Measurements from ENCODE around the gene SLC16A4. TPM values are rescaled to one million over a fixed set of nuclear protein-coding genes. Genes with fewer than 3 reads are reported as not detected.

The SLC16A4 gene
- total RNA-seq, 1 donor from 2014 or later, result 17.0 TPM

DNA sequence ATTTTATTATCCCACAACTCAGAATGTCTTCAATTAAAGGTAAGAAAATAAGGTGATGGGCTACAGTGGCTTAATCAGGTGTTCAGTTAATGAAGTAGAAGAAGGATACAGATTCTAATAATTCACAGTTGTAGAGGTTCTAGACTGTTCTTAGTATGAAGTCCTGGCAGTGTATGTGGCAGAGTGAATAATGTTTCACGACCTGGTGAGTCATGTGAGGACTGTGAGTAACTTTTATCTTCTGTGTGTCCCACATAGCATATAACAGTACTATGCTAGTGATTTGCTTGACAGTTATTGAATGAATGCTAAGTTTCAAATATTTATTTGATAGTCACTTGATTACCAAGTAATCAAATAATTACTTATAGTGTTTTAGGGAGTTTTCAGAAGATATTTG, 20.0 kb downstream of the SLC16A4 start:
- Mint-ChIP-seq H3K4me1 (ENCODE audit: low read depth) (peaks cover 9% of the 10 kb centered on the region), H3K27me3 (ENCODE audit: low read depth) (no peaks in the 10 kb centered on the region), H3K36me3 (ENCODE audit: low read depth) (peaks cover 7% of the 10 kb centered on the region), H3K27ac (ENCODE audit: unreplicated experiment) (peak overlapping the region; percentile 30), H3K4me3 (ENCODE audit: unreplicated experiment) (no peak overlapping the region), H3K9me3 (ENCODE audit: low read depth) (no peaks in the 10 kb centered on the region)
- TF ChIP-seq, protein P1, sequence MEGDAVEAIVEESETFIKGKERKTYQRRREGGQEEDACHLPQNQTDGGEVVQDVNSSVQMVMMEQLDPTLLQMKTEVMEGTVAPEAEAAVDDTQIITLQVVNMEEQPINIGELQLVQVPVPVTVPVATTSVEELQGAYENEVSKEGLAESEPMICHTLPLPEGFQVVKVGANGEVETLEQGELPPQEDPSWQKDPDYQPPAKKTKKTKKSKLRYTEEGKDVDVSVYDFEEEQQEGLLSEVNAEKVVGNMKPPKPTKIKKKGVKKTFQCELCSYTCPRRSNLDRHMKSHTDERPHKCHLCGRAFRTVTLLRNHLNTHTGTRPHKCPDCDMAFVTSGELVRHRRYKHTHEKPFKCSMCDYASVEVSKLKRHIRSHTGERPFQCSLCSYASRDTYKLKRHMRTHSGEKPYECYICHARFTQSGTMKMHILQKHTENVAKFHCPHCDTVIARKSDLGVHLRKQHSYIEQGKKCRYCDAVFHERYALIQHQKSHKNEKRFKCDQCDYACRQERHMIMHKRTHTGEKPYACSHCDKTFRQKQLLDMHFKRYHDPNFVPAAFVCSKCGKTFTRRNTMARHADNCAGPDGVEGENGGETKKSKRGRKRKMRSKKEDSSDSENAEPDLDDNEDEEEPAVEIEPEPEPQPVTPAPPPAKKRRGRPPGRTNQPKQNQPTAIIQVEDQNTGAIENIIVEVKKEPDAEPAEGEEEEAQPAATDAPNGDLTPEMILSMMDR (IDR thresholded peaks at IDR 0.05), result no peak
- DNase-seq (ENCODE audit: low spot score), result no peak

DNA sequence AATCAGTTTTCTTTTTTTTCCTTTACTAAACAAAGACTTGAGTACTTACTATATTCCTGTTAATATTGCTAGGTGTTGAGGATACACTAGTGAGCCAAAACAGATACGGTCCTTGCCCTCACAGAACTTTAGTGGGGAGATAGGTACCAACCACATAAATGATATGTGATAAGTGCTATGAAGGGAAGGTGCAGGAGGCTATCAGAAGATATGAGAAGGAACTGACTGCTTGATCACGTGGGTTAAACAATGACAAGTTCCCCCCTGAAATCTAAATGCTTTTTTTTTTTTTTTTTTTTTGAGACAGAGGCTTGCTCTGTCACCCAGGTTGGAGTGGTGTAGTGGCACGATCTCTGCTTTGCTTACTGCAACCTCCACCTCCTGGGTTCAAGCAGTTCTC, 26.6 kb downstream of the SLC16A4 start:
- no peaks in the 10 kb centered on the region for H3K9me3 Mint-ChIP-seq (ENCODE audit: low read depth)

DNA sequence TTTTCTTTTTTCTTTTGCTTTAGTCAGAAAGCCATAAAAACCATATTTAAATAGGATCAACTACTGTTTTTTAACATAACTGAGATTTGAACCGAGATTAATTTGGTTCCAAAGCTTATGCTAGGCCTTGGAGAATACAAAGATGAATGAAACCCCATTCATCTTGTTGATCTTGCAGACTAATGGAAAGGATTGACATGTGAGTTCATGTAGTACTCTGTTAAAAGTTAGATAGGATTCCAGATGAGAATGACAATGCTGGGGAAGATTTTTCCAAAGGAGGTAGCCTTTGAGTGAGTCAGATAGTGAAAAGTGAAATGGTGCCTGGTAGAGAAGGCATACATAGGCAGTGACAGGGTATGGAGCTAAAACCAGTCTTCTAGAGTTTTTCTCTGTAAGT, 29.0 kb downstream of the SLC16A4 start:
- H3K4me3 Mint-ChIP-seq (ENCODE audit: unreplicated experiment), result no peak overlapping the region

More for the DNA sequence above, 26.6 kb downstream of the SLC16A4 start:
- no peak for DNase-seq (ENCODE audit: low spot score)
- Mint-ChIP-seq H3K4me3 (ENCODE audit: unreplicated experiment) (no peak overlapping the region), H3K4me1 (ENCODE audit: low read depth) (no peaks in the 10 kb centered on the region), H3K27me3 (ENCODE audit: low read depth) (no peaks in the 10 kb centered on the region), H3K27ac (ENCODE audit: unreplicated experiment) (no peak overlapping the region), H3K36me3 (ENCODE audit: low read depth) (peaks cover 12% of the 10 kb centered on the region)
- TF ChIP-seq, protein P1 (IDR thresholded peaks at IDR 0.05), result no peak

DNA sequence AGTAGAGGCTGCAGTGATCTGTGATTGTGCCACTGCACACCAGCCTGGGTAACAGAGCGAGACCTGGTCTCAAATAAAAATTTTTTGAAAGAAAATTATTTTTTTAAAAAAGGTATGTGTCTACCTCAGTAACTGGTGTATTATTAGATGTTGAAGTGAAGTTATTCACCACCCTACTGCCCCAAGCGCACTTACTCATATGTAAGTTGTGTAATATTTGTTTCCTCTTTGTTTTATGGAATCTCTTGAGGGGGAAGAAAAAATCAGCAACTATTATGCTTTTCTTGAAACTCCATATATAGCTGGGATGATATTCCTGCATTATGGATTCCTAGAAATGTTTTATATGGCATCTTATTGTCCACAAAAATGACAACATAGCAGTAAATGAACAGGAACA, 30.4 kb downstream of the SLC16A4 start:
- Mint-ChIP-seq H3K4me3 (ENCODE audit: unreplicated experiment) (no peak overlapping the region), H3K27me3 (ENCODE audit: low read depth) (no peaks in the 10 kb centered on the region), H3K36me3 (ENCODE audit: low read depth) (peaks cover 17% of the 10 kb centered on the region)

More for the DNA sequence above, 29.0 kb downstream of the SLC16A4 start:
- peaks cover 14% of the 10 kb centered on the region for H3K36me3 Mint-ChIP-seq (ENCODE audit: low read depth)
- TF ChIP-seq, protein P1 (IDR thresholded peaks at IDR 0.05), result no peak
- DNase-seq (ENCODE audit: low spot score), result no peak
- H3K4me1 Mint-ChIP-seq (ENCODE audit: low read depth), result no peaks in the 10 kb centered on the region
- H3K27ac Mint-ChIP-seq (ENCODE audit: unreplicated experiment), result no peak overlapping the region
- H3K27me3 Mint-ChIP-seq (ENCODE audit: low read depth), result no peaks in the 10 kb centered on the region
- no peaks in the 10 kb centered on the region for H3K9me3 Mint-ChIP-seq (ENCODE audit: low read depth)

DNA sequence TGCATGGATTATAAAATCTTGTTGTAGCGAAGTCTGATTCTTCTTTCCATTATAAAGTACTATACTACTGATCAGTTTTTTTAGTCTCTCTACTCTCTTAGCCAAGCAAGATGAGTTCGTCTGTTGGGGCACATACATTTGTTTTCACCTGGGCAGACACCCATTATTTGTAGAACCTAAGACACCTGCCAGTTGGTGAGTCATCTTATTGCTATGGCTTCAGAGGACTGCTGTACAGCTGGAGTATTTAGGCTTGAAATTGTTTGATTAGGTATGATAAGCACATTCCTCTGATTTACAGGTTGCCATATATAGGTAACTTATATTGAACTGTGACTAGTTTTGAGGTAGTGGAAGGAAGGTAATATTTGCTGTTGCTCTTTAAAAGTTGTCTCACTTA, 34.4 kb downstream of the SLC16A4 start:
- Mint-ChIP-seq H3K27ac (ENCODE audit: unreplicated experiment) (no peak overlapping the region), H3K4me3 (ENCODE audit: unreplicated experiment) (no peak overlapping the region), H3K36me3 (ENCODE audit: low read depth) (peaks cover 12% of the 10 kb centered on the region), H3K27me3 (ENCODE audit: low read depth) (no peaks in the 10 kb centered on the region), H3K4me1 (ENCODE audit: low read depth) (peaks cover 12% of the 10 kb centered on the region), H3K9me3 (ENCODE audit: low read depth) (no peaks in the 10 kb centered on the region)
- TF ChIP-seq, protein P1 (IDR thresholded peaks at IDR 0.05), result no peak
- no peak for DNase-seq (ENCODE audit: low spot score)

More for the DNA sequence above, 30.4 kb downstream of the SLC16A4 start:
- Mint-ChIP-seq H3K4me1 (ENCODE audit: low read depth) (peaks cover 9% of the 10 kb centered on the region), H3K27ac (ENCODE audit: unreplicated experiment) (no peak overlapping the region), H3K9me3 (ENCODE audit: low read depth) (no peaks in the 10 kb centered on the region)
- TF ChIP-seq, protein P1 (IDR thresholded peaks at IDR 0.05), result no peak
- no peak for DNase-seq (ENCODE audit: low spot score)
